ENCODE data around the gene RANGRF.

DNA sequence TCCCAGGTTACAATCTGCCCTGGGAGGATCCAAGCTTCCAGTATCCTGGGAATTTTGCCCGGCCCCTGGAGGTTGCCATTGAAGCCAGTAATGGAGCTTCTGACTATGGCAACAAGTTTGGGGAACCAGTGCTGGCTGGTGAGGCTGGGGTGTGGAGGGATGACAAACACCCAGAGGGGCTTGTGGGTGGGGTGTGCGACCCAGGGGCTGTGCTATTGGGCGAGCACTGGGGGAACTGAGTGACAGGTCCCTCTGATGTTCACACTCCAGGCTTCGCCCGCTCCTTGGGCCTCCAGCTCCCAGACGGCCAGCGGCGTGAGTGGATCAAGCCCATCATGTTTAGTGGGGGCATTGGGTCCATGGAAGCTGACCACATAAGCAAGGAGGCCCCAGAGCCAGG is 30.7 kb upstream of the RANGRF start:
- TF ChIP-seq, protein P1, sequence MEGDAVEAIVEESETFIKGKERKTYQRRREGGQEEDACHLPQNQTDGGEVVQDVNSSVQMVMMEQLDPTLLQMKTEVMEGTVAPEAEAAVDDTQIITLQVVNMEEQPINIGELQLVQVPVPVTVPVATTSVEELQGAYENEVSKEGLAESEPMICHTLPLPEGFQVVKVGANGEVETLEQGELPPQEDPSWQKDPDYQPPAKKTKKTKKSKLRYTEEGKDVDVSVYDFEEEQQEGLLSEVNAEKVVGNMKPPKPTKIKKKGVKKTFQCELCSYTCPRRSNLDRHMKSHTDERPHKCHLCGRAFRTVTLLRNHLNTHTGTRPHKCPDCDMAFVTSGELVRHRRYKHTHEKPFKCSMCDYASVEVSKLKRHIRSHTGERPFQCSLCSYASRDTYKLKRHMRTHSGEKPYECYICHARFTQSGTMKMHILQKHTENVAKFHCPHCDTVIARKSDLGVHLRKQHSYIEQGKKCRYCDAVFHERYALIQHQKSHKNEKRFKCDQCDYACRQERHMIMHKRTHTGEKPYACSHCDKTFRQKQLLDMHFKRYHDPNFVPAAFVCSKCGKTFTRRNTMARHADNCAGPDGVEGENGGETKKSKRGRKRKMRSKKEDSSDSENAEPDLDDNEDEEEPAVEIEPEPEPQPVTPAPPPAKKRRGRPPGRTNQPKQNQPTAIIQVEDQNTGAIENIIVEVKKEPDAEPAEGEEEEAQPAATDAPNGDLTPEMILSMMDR (IDR thresholded peaks at IDR 0.05), result no peak
- TF ChIP-seq EZH2phosphoT487 (IDR thresholded peaks at IDR 0.05) (no peak), EZH2 (IDR thresholded peaks at IDR 0.05) (no peak)

Data from neural progenitor cell (in vitro differentiated cells).